Activated T-helper 1 cell treated with anti-CD3 and anti-CD28 coated beads, Interleukin-12 subunit alpha, Interleukin-12 subunit beta, Interleukin-2, Interleukin-4 antibody, amounts not matched to agents 30 ng/mL and 10 ng/mL and 1 ng/mL, durations not matched to agents 14 hours and 24 hours and 36 hours (primary cell): ENCODE data around the gene BGN. TPM values are rescaled to one million over a fixed set of nuclear protein-coding genes. Genes with fewer than 3 reads are reported as not detected.

Experiments
- DNase-seq: peaks from one replicate; pipeline ENCODE4 v3.0.0; 2021; ENCODE audit warnings: low spot score
- H3K27ac Mint-ChIP-seq: one replicate; pipeline ENCODE4 v1.8.0; 2021; ENCODE audit warnings: mild to moderate bottlenecking, mixed read lengths
- H3K27me3 Mint-ChIP-seq: one replicate; pipeline ENCODE4 v1.8.0; 2022; ENCODE audit warnings: mild to moderate bottlenecking, moderate library complexity, mixed read lengths; ENCODE audit not compliant: insufficient read depth
- H3K36me3 Mint-ChIP-seq: one replicate; pipeline ENCODE4 v1.8.0; 2021; ENCODE audit warnings: low read depth, mixed read lengths
- H3K4me1 Mint-ChIP-seq: one replicate; pipeline ENCODE4 v1.8.0; 2021; ENCODE audit warnings: low read depth, mixed read lengths
- H3K4me3 Mint-ChIP-seq: one replicate; pipeline ENCODE4 v1.8.0; 2021; ENCODE audit warnings: mild to moderate bottlenecking, moderate library complexity, mixed read lengths
- H3K9me3 Mint-ChIP-seq: one replicate; pipeline ENCODE4 v1.8.0; 2021; ENCODE audit warnings: mixed read lengths
- intact Hi-C: fragments of 100-400 bp; cut with micrococcal nuclease; formaldehyde crosslinking; loops from one replicate; pipeline ENCODE4 v1.15.1; 2024
- total RNA-seq: library from RNA; stranded (reverse); gene quantifications from 2 replicates; pipeline ENCODE4 v1.2.3, GENCODE V29; 2022

The BGN gene
- not detected in 2 replicates for total RNA-seq

DNA sequence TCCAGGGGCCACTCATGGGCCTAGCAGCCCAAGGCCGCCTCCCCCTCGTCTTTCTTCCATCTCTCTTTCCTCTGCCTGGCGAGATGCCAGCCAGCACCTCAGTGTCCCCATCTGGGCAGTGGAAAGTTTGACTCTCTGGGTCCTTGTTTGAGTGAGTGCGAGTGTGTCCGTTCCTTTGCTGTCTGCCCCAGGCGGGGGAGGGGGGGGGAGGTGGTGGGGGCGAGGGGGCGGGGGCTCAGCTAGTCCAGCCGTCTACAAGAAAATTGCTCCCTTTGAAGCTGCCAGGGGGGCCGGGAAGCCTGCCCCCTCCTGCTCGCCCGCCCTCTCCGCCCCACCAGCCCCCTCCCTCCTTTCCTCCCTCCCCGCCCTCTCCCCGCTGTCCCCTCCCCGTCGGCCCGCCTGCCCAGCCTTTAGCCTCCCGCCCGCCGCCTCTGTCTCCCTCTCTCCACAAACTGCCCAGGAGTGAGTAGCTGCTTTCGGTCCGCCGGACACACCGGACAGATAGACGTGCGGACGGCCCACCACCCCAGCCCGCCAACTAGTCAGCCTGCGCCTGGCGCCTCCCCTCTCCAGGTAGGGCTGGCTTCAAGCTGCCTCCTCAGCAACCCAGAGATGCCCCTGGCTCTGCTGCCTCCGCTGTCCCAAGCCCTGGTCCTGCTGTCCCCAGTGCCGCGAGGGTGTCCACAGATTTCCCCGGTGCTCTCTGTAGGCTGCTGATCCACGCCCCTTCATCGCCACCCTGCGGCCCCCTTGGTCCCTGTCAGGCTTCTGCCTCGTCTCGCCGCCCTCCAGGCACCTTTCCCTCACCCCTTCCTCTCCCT lies at the start of gene BGN:
BGN (plus strand) TSS at position 440 of the 821 bp plus-strand sequence. CDS start 9,652 bp downstream, outside the sequence.
- Mint-ChIP-seq H3K36me3 (no peaks in the 10 kb centered on the region), H3K27ac (no peak within 1 kb of the TSS), H3K4me3 (no peak within 1 kb of the TSS), H3K4me1 (no peaks in the 10 kb centered on the region), H3K9me3 (no peaks in the 10 kb centered on the region), H3K27me3 (no peaks in the 10 kb centered on the region)
- no peak for DNase-seq
- intact Hi-C loops = no loop called here

DNA sequence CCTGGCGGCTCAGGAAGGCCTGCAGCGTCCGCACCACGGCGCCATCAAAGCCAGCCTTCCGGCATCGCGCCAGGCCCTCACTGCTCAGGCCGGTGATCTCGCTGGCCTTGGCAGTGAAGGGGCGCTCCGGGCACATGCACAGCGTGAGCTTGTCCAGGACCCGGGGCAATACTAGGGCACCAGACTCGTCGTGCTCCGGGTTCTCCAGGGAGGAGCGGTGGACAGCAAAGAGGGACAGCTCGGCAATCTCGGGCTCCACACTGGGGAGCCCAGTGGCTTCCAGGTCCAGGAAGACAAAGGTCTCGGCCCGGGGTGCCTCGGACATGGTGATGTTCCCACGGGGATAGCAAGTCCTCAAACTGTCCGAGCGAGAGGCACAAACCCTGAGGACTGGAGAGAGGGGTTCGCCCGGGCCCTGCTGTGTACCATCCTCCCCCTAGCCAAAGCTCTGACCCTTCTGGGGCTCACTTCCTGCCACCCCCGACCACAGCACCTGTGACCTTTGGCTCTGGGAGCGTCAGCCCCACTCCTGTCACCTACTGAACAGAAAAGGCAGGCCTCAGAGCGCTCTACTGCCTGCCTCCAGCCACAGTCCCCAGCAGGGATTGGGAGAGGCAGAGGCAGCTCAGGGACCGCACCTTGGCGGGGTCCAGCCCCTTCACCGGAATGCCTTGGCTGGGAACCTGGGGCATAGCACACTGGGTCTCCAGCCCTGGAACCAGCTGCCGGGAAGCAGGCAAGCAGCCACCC lies 49.5 kb upstream of the BGN start:
- H3K27me3 Mint-ChIP-seq = no peaks in the 10 kb centered on the region
- no peak for DNase-seq
- H3K27ac Mint-ChIP-seq = no peak overlapping the region
- no peaks in the 10 kb centered on the region for H3K36me3 Mint-ChIP-seq
- H3K4me3 Mint-ChIP-seq = no peak overlapping the region
- intact Hi-C loops = no loop called here
- H3K9me3 Mint-ChIP-seq = no peaks in the 10 kb centered on the region
- H3K4me1 Mint-ChIP-seq = no peaks in the 10 kb centered on the region

DNA sequence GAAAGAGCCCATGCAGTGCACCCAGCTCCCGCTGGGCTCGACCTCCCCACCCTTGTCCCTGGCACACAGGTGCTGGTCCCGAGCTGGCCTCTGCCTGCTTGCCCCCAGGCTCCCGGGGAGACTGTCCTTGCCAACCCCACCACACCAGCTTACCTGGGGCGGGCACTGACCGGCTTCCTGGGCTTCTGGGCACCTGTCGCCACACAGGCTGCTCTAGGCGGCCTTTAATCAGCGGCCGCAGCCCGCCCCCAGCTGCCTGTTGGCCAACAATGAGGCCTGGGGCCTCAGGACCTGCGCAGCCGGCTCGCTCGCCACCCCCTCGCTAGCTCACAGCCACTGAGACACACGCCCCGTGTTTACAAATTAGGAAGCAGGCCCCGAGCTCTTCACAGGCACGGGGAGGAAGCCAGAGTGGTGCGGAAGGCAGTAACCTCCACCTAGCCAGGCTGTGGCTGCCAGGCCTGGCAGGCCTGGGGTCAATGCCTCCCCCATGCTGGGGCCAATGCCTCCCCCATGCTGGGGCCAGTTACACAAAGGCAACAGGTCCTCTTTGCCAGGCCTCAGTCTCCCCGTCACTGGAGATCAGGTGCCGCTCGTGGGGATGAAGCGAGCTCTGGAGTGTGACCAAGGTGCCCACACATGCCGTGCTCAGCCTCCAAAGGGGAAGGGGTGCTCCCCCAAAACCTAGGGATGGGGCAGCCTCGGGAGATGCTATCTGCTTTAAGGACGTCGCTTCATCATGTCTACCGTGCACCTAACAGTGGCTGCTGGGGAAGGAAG lies 48.7 kb upstream of the BGN start, which contains the start of gene TREX2:
TREX2 (minus strand) TSS at position 201 of the 780 bp plus-strand sequence. CDS start 626 bp downstream, outside the sequence.
- DNase-seq = no peak
- no peaks in the 10 kb centered on the region for H3K27me3 Mint-ChIP-seq
- no peak within 1 kb of the TSS for H3K4me3 Mint-ChIP-seq
- no peaks in the 10 kb centered on the region for H3K9me3 Mint-ChIP-seq
- intact Hi-C loops = no loop called here
- no peak within 1 kb of the TSS for H3K27ac Mint-ChIP-seq
- H3K4me1 Mint-ChIP-seq = no peaks in the 10 kb centered on the region
- peaks cover 1% of the 10 kb centered on the region for H3K36me3 Mint-ChIP-seq

DNA sequence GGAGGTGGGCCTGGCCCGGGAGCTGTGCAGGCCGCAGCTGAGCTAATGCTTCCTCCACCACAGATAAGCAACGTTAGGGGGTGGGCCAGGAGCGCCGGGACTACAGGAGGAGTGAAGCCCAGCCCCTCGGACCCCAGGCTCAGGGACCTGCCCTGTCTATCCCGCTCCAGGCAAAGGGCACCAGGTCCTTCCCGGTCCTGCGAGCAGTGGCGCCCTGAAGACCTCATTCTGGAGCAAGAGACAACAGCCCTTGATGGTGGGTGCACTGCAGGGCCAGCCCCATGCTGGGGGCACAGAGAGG lies 48.2 kb upstream of the BGN start:
- Mint-ChIP-seq H3K4me3 (no peak overlapping the region), H3K4me1 (no peaks in the 10 kb centered on the region), H3K27me3 (no peaks in the 10 kb centered on the region), H3K9me3 (no peaks in the 10 kb centered on the region), H3K36me3 (peaks cover 2% of the 10 kb centered on the region), H3K27ac (no peak overlapping the region)
- DNase-seq = no peak
- intact Hi-C loops = no loop called here

DNA sequence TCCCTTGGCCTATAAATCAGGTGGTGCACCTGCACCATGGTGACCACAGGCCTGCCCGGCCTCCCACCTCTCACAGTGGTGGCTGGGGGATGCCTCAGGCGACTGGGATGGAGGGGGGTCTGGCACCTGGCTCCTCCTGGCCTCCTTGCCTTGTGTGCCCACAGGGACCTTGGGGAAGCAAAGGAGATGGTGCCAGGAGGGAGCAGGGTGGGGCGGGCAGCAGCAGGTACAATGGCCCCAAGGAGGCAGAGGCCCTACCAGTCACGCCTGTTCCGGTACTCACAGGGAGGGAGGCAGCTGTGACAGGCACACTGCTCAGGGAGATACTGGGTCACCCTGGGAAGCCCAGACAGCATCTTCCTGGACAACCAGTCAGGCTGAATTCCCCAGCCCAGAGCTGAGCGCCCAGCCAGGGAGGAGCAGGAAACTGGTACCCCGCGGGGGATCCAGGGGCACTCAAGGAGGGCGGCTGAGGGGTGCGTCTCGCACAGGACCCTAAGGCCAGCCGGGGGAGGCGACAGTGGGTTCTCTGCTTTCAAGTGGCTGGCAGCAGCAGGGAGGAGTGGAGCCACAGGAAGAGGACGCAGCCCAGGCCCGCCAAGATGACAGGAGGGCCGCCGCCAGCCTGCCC lies 47.7 kb upstream of the BGN start:
- no peak for DNase-seq
- Mint-ChIP-seq H3K4me3 (no peak overlapping the region), H3K27me3 (no peaks in the 10 kb centered on the region), H3K36me3 (peaks cover 2% of the 10 kb centered on the region), H3K27ac (no peak overlapping the region), H3K4me1 (no peaks in the 10 kb centered on the region), H3K9me3 (no peaks in the 10 kb centered on the region)
- intact Hi-C loops = no loop called here

DNA sequence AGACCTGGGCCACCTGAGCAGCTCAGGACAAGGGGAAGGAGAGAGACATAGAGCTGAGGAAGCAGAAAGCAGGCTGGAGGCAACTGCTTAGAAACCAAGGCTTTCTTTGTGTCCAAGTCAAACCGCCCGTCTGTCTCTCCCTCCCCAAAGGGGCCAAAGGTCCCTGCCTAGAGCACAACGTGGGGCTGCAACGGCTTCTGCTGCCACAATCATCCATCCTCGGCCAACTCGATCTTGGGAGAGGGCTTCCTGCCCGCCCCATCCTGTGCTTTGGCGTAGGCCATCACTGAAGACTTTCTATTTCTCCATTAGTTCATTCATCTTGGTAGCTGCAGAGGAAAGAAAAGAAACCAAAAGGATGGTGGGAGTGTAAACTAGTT lies 47.2 kb upstream of the BGN start:
- Mint-ChIP-seq H3K4me3 (no peak overlapping the region), H3K27me3 (no peaks in the 10 kb centered on the region), H3K4me1 (no peaks in the 10 kb centered on the region), H3K27ac (no peak overlapping the region), H3K36me3 (peaks cover 2% of the 10 kb centered on the region), H3K9me3 (no peaks in the 10 kb centered on the region)
- no peak for DNase-seq
- intact Hi-C loops = no loop called here

DNA sequence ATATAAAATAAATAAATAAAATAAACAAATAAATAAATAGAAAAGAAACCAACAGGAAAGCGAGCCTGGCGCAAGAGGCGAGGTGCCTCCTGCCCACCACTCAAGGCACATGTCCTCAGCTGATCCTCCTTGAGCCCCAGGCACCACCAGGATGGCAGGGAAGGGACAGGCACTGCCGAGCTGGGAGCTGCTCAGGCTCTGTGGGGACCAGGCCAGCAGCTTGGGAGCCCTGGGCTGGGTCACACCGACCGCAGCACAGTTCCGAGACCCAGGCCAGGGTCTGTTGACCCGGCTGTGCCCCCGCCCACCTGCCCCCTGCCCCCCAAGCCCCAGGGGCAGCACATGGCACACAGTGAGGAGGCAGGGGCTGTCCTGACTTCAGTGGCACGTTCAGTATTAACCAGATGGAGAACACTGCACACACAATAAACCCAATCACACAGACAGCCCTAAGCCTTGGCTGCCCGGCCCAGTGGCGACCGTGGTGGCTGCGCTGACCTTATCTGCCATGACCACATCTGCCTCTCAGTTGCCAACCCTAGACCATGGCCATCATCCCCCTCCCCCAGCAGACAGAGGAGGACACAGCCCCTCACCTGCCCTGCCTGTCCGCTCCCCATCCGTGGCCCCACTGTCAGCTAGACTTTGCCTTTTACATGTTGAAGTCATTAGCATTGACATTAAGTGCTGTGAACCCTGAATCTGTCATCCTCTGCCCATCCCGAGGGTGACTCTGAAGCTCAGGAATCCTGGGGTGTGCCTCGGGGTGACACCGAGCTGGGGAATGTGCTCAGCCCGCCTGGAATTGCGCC lies 46.0 kb upstream of the BGN start:
- Mint-ChIP-seq H3K27ac (no peak overlapping the region), H3K4me1 (no peaks in the 10 kb centered on the region), H3K4me3 (no peak overlapping the region), H3K9me3 (no peaks in the 10 kb centered on the region), H3K27me3 (no peaks in the 10 kb centered on the region), H3K36me3 (peaks cover 2% of the 10 kb centered on the region)
- no peak for DNase-seq
- intact Hi-C loops = no loop called here

DNA sequence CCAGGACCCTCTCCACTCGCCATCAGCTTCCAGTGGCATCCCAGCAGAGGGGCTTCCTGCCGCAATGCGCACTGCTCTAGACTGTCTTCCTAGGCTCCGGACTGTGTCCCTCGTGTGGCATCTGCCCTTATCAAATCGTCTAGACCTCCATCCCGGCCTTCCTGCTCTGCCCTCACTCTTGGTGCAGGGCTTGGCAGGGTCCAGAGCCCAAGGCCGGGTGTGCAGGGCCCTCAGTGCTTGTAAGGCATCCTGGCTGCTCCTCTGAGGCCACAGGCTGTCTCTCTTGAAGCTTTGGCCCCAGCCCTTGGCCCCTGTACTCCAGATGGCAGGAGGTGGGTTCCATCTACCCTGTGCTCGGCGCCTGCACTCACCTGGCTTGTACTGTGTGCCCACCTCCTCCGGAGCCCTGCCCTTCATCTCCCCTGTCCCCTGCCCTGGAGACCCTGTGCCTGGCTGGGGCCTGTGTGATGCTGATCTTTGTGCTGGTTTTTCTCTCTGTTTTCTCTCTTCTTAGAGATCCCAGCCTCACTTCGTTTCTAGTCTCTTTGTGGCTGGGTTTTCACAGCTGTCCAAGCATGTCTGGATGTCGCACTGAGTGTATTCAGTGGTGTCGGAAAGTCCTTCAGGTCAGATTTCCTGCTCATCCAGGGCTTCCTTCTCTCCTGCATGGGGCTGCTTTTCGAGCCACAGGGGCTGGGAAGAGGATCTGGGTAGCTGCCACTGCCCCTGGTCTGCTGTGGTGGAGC lies 45.2 kb upstream of the BGN start:
- Mint-ChIP-seq H3K9me3 (no peaks in the 10 kb centered on the region), H3K4me3 (no peak overlapping the region), H3K27ac (no peak overlapping the region), H3K36me3 (peaks cover 2% of the 10 kb centered on the region), H3K27me3 (no peaks in the 10 kb centered on the region), H3K4me1 (no peaks in the 10 kb centered on the region)
- no peak for DNase-seq
- intact Hi-C loops = no loop called here

DNA sequence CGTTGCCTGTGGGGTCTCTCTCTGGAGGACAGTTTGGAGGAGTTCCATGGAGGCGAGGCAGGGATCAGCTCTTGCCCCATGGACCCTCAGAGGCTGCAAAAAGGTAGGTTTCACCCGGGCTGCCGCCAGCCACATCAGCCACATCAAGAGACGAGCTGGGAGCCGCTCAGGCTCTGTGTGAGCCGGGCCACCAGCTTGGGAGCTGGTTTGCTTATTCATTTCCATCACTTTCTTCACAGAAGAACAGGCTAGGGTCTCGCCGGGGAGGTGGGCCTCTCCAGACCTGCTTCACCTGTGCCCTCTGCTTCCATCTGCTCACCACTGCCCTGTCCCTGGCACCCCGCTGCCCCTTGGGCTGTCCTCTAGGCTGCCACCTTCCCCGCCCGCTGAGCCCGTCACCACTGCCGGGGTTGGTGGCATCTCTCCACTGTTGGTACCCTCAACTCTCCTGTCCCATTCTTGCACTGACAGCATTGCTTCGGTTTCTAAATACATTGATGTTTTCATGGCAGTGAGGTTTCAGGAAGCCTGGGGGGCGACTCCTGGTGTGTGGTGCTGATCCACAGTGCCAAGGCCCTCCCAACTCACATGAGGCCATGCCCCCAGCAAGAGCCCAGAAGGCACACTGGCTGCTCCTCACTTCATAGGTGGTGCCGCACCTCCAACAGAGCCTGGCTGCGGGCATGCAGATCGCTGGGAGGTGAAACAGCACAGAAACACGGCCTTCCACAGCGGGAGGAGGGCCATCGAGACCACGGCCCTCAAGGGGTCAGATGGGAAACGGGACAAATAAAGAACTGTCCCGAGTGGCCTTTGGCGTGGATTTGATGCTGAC lies 44.4 kb upstream of the BGN start:
- Mint-ChIP-seq H3K4me1 (no peaks in the 10 kb centered on the region), H3K27me3 (no peaks in the 10 kb centered on the region), H3K36me3 (peaks cover 2% of the 10 kb centered on the region), H3K27ac (no peak overlapping the region), H3K4me3 (no peak overlapping the region), H3K9me3 (no peaks in the 10 kb centered on the region)
- intact Hi-C loops = no loop called here
- DNase-seq = no peak

DNA sequence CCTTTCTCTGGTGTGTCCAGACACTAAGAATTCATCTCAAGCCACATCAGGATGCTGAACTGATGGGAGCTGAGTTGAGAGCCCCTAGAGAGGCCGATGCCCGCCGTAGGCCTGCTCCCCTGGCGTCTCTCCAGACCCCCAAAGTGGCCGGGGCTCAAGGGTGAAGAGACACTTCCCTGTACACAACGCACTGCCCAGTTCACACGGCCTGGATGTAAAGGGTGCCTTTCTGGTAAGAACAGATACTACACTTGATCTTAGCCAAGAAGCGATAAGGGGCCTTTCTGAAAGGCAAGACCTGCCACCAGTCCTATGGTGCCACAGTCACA lies 43.9 kb upstream of the BGN start:
- intact Hi-C loops = no loop called here
- H3K36me3 Mint-ChIP-seq = peaks cover 2% of the 10 kb centered on the region
- no peak overlapping the region for H3K4me3 Mint-ChIP-seq
- H3K27ac Mint-ChIP-seq = no peak overlapping the region
- no peaks in the 10 kb centered on the region for H3K4me1 Mint-ChIP-seq
- no peak for DNase-seq
- H3K9me3 Mint-ChIP-seq = no peaks in the 10 kb centered on the region
- H3K27me3 Mint-ChIP-seq = no peaks in the 10 kb centered on the region

DNA sequence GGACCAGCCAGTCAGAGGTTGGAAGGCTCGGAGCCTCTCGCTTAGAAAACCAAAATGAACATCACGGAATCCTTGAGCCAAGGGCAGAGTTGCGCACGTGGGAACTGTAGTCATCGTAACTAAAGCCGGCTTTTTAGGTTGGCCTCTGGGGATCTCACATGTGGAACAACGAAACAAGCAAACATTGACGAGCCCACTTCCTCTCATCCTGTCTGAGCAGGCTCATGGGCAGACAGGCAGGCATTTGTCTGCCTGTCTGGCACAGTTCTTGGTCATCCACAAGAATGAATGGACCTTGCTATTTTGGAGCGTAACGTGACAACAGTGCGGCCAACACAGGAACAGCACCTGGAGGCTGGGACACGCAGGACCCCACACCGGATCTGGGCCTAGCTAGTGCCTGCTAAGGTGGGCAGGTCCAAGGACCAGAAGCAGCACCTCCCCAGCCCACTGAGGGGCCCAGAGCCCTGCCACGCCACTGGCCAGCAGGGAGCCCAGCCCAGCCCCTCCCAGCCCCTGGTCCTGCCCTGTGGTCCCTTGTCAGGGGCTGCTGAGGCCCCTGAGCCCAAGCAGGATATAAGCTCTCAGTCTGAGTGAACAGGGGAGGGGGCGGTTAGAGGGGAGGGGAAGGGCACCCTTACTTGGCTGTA lies 39.8 kb upstream of the BGN start:
- intact Hi-C loops = no loop called here
- no peak for DNase-seq
- Mint-ChIP-seq H3K36me3 (peaks cover 9% of the 10 kb centered on the region), H3K4me1 (no peaks in the 10 kb centered on the region), H3K9me3 (no peaks in the 10 kb centered on the region), H3K27me3 (no peaks in the 10 kb centered on the region), H3K27ac (no peak overlapping the region), H3K4me3 (no peak overlapping the region)
